GM19395 (cell line): ENCODE measurements around the gene ITGA5.

Experiments
- ATAC-seq: cut with Tn5 transposase; IDR thresholded peaks from one replicate; pipeline ENCODE4 v1.9.1; 2021; ENCODE audit warnings: mild to moderate bottlenecking, moderate library complexity; ENCODE audit not compliant: unreplicated experiment

The ITGA5 gene

DNA sequence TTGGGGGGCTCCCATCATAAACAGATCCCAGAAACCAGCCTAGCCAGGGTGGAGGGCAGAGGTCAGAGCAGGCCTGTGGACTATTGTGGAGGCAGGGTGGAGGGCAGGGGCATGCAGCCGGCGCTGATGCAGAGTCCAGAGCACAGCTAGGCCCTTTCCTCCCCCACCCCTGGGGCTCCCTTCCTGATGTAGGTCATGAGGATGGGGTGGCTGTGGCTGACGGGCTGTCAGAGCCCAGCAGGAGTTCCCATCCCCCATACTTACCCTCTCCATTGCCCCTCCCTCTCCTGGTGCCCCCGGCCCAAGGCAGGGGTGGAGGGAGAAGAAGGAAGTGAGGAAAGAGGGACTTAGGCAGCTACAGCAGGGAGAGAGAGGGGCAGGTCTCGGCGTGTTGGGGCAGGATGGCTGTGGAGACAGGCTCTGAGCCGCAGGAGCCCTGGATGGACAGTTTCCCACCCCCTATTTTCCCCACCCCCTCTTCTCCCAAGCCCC, 28.8 kb downstream of the ITGA5 start:
- ATAC-seq, result no peak

DNA sequence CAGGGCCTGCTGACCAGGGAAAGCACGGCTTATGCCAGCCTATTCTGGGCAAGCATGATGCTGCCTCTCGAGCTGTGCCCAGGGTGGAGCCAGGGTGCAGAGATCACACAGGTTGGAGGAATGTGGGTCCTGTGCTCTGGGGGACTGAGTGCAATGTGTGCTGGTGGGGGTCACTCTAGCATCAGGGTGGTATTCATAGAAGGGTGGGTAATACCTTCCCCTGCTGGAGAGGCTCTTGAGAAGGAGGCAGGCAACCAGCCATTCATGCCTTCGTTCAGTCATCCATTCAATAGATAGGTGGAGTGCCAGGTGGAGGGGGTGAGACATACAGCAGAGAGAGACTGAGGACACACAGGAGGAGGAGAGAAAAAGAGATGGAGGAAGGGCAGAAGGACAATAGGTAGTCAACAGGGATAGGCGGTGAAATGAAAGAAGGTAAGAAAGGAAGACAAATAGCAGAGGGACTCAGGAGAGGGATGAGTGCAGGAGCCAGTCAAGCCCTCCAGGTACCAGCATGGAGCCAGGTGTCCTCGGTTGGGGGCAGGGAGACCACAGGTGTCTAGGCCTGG, 29.4 kb downstream of the ITGA5 start:
- no peak for ATAC-seq

DNA sequence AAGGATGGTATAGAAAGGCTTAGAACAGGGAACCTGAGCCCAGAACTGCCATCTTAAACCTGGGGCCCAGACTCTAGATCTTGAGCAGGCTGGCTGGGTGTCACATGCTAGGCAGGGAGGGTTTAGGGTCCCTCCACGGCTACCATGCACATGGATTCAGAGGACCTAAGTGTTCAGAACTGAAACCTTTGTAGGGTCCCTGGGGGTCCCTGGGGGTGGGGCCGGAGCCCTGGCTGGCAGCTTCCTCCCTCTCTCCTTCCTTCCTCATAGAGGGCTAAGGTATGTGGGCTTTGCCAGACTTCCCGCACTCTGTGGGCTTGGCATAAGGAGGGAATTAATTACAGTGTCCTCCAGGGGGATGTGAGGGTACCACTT, 29.9 kb downstream of the ITGA5 start:
- ATAC-seq, result no peak

DNA sequence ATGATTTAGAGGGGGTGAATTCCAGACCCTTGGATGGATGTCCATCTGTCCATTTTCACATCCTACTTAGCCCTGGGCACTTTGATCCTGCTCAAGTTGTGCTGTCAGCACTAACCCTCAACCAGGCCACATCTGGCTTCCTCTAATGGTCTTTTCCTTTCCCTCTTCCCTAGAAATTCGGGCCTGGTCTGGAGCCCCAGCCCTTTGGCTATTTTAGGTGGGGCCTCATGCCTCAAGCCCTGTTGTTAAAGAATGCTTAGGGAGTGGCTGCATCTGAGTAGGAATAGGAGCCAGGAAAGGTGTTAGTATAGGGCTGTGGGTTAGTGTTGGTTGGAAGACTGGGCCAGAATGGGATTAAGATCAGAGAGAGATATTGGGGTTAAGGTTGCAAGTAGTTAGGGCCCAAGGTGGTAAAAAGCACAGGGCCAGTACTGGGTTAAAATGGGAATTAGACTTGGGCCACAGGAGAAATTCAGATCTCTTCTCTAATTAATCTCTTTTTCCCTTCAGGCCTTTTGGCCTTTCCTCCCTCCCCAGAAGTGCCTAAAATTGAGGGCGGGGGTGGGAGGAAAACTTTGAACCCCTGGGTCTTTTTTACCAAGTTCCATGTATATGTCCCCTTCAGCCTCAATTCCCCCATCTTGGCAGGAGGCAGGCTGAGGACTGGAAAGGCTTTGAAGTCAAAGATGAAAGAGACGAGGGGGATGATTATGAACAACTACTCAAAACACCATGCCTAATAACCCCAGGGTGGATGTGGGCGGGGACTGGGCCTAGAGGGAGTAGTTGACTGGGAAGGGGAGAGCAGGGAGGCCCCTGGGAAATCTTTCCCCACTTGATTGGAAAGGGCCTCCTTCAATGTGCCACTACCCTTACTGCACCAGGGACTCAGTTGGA, 30.6 kb downstream of the ITGA5 start:
- no peak for ATAC-seq

DNA sequence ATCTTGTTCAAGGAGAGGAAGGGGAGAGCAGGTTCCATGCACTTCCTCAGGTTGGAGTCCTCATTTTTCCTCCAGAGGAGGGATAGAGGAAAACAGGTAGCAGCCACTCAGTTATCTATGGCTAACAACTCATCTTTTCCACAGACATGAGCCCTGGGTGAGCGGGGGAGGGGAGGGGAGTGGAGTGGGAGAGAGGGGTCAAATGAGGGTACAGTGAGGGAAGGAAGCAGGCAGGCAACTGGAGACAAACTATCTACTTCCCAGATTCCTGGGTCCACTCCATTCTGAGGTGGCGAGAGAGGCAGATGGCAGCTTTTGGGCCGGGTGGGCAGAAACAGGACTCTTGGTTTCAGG, 32.0 kb downstream of the ITGA5 start:
- no peak for ATAC-seq

DNA sequence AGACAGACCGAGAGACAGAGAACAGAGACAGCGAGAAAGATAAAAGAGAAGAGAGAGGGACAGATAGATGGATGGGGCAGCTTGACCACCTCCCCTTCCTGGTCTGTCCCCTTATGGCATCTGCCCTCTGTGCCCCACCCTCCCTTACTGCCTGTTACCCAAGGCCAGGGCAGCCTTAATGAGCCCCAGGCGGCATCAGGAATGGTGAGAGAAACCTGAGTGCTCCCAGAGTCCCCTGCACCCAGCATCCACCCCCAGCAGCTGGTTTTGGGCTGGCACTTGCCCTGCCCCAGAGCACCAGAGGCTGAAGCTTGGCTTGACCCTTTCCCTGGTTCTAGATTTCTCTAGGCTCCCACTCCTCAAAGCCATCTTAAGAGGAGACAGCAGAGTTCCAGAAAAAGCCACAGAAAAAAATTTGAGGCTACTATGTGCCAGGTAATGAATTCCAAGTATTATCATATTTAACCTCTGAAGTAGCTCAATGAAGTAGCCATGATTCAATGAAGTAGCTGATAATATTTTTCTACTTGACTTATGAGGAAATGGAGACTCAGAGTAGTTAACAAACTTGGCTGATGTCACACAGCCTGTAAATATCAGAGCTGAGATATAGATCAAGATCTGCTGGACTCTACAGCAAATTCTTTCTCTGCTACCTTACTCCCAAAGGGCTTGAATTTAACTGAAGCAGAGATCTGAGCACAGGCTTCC, 32.5 kb downstream of the ITGA5 start:
- ATAC-seq, result no peak

DNA sequence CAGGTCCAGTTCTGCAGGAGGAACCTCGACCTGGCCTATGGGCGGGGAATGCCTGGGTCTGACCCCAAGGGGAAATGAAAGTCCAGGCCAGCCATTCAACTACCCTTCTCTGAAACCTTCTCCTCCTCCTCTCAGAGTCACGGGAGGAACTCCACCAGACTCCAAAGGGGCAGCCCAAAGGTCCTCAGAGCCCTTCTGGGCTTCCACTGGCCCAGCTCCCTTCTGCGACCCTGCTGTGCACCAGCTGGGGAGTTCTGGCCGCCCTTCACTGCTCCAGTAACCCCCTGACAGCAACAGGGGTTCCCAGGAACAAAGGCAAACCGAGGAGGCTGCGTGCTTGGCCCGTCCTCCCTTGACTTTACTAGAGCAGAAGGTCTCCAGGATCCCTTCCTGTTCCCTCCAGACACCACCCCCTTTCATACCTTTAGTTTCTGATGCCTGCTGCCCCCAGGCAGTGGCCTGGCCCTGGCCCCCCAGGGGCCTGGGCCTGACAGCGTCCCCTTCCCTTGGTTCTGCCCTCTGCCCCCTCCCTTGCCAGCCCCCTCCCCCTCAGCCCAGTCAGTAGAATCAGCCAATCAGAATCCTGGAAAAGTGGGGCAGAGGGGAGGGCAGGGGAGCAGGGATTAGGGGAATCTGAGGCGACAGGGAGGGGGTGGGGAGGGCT, 33.7 kb downstream of the ITGA5 start:
- ATAC-seq, result peak; percentile 57

DNA sequence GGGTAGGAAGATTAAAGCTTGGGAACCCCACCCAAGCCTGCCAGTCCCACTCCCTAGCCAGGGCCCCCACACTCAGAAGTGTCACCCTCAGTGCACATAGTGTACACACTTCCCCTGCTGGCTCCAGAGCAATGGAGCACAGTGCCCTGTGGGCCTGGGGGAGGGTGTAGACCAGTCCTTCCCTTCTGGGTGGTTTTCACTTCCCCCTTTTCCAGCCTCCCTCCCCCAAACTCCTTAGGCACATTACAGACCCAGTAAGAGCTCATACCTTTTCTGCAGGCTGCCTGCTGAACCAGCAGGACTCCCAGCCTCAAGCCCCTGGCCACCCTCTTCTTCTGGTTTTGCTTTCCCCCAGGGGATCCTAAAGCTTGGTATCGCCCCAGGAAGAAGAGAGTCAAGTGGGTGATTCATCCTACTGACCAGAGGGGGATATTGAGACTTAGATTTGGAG, 34.5 kb downstream of the ITGA5 start, which contains the start of gene ZNF385A:
Gene ZNF385A (minus strand): TSS at position 143 of the 451 bp plus-strand sequence. CDS start 219 bp downstream, outside the sequence.
- peak; percentile 57 for ATAC-seq

DNA sequence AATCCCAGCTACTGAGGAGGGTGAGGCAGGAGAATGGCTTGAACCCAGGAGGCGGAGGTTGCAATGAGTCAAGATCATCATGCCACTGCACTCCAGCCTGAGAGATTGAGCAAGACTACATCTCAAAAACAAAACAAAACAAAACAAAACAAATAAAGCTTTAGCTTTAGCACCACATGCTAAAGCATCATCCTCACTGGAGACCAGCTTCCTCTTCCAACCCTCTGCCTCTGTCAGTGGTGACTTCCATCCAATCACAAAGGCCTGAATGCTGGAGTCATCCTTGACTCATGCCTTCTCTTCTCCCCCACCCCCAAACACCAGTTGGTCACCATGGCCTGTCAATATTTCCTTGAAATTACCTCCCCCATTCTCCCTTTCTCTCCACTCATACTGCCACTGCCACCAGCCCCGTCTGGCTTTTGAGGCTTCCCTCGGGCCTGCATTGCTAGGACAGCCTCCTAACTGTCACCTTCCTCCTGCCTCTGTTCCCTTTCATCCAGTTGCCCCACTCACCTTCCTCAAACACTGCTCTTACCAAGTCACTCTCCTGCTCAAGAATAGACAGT, 35.9 kb downstream of the ITGA5 start:
- ATAC-seq, result no peak

DNA sequence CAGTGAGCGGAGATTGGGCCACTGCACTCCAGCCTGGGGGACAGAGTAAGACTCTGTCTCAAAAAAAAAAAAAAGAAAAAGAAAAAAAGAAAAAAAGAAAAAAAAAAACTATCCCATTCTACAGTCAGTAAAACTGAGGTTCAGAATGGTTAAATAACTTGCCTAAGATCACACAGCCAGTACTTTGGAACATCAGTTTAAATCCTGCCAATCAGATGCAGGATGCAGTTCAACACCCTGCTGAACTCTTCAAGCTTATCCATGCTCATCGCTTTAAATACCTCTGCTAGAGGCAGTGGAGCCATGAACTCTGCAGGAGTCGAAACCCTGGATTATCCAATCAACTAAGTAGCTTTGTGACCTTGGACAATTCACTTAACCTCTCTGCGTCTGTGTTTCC, 37.9 kb downstream of the ITGA5 start:
- no peak for ATAC-seq

DNA sequence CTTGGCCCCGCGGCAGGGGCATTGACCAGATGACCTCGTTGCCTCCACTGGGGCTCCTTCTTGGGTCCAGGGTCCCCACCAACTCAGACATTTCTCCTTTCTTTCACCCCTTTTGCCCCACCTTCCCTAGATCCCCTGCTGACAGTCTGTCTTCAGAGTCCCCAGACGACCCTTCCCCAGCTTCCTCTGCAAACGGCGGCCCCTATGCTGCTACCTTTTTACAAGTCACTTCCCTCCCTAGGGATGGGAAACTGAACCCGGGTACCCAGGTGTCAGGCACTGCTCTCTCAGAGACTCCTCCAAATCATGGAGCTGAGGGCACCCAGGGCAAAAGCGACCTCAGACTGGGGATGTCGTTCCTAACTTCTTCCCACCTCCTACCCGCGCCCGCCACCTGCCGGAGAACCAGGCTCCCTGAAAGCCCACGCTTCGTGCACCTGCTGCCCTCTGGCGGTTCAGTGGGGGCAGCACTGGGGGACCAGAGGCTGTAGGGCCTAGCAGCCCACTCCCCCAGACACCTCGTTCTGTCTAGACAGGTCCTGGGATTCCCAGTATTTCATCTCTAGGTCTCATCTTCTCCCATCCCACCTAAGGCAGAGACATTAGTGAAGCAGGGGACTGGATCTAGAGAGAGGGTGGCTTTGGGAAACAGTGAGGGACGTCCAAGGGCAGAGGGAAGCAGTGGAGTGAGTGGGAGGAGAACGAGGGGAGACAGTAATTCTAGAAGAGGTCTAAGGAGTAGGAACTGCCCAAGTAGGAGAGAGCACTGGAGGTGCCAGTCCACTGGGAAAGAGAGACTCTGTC, 39.5 kb downstream of the ITGA5 start:
- ATAC-seq, result peak; percentile 81

DNA sequence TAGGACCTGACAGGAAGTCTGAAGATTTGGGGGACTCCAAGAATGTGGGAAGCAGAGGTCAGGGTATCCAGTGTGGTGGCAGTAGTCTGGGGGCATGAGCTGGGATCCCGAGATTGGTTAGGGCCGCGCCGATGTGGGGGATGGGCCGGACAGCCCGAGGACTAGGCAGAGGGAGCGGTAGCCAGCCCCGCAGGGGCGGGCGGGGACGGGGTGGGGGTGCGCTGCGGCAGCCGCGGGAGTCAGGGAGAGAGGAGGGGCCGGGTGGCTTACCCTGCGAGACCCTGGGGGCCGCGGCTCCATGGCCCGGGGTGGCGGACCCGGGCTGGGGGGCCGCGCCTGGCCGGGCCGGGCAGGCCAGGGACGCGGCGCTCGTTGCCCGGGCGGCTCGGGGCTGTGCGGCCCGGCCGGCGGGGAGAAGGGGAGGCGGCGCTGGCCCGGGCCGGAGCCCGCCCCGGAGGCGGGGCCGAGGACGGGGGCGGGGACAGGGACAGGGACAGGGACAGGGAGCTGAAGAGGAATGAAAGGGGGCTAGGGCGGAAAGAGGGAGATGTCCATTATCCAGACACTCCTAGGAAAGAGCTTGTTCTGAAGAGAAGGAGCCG, 40.2 kb downstream of the ITGA5 start:
- ATAC-seq, result no peak

DNA sequence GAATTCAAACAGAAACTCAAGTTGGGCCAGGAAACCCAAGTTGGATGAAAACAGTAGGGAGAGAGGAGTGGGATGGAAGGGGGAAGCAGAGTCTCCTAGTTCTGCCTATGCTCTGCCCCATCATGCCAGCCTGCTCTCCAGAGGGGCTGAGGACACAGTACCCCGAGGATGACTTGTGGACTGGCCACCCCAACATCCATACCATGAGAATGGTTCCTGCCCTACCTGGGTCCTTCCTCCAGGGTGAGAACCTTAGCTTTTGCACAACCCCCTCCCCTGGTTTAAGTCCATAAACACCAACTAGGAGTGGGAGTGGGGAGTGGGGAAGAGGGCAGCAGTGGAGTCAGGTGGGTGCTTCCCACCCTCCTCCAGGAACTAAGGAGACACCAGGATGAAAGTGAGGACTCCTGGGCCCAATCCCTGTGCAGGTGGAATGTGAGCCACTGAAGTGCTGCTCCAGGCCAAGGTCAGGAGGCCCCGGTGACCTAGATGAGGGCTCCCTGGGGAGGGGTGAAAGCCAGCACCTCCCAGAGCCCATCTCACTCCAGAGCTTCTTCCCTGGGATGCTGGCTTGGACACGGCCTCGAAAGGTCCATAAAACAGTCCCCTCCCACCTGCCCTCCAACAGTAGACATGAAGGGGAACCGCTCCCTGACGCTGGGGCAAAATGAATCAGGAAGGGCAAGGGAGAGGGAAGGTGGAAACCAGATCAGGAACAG, 41.1 kb downstream of the ITGA5 start:
- no peak for ATAC-seq

DNA sequence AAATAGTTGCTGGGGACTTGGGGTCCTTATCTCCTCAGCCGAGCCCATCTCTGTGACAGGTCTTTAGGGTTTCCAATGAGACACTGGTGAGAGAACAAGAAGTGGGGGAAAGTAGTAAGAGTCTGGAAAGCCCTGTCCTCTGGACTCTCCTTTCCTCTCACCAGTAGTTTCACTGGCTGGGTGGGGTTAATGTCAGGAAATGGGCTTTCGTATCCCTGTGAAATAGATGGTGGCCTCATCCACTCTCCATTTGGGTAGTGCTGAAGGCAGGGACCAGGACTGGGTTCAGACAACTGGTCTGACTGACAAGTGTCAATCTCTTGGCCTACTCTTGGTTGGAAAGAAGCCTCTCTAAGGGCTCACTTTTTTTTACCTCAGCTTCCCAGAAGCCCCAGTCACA, 42.1 kb downstream of the ITGA5 start:
- ATAC-seq, result no peak

DNA sequence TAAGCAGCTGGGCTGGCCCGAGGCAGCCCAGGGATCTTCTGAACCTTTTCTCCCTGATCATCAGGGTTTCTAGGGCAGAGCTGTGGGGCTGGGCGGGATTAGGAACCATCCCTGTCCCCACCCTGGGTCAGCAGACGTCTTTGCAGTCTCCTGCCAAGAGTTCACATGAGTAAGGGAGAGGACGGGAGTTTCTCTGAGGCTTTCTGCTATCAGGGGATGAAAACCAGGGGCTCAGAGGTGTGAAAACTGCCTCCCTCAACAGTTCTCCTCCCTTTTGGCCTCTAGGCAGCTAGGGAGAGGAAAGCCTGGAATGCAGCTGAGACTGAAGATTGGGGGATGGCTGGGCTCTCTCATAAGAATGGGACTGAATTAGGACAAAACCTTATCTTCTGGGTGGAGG, 42.5 kb downstream of the ITGA5 start:
- no peak for ATAC-seq

DNA sequence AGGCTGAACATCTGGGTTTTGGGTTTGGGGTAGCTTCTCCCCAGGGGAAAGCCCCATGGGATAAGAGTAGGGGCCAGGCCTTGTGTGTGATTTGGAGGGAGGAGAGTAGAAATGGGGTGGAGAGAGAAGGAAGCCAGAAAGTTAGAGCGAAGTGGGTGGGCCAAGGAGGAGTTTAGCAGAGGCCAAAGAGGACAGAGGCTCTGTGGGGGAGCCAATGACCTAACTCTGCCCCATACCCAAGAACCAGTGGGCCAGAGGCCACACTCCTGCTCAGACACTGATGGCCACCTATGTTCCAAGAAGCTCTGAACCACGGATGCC, 43.8 kb downstream of the ITGA5 start:
- no peak for ATAC-seq

DNA sequence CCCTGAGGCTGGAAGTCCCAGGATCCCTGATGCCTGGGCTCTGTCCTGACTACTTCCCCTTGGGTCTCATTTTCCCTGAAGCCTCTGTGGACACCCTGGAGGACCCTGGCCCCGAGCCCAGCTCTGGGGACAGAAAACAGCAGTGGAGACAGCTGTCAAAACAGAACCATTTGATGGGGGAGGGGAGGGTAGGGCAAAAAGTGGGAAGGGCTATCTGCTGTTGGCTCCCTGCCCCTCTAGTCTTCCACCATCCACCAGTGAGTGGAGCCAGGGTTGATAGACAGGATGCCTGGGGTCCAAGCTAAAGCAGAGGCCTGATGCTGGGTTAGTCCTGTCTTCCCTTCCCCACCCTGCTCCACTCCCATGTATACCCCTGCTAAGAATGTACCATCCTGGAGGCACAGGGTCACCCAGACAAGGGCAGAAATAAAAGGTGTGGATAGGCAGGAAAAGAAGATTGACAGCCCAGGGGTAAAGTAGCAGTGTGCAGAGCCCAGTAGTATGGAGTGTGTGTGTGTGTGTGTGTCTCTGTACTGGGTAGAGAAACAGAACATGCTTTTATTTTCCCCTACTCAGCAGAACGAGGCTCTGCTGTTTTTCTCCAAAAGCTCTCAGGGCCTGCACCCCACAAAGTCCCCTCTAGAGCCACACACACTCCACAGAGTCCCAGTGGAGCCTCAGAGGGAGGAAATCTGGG, 44.4 kb downstream of the ITGA5 start:
- no peak for ATAC-seq
